Lung (tissue), 12 donors: Measurements from ENCODE around the gene BCL10. TPM values are rescaled to one million over a fixed set of nuclear protein-coding genes. Genes with fewer than 3 reads are reported as not detected.

ENCODE experiments used
- ATAC-seq: fragments of 200-7000 bp; cut with Tn5 transposase; one replicate; pipeline ENCODE4 v1.9.1; 2020; ENCODE audit warnings: moderate number of reproducible peaks; ENCODE audit not compliant: insufficient read depth, low FRiP score
- DNase-seq, 3 donors: peaks; one replicate each; pipeline ENCODE4 v3.0.0-alpha.2; 2013 to 2017
- H3K27ac ChIP-seq, 2 donors: one replicate each; pipeline ENCODE4 v1.5.1; 2013; ENCODE audit warnings: mild to moderate bottlenecking in 2 of 2, moderate library complexity in 2 of 2, control low read depth in 1 of 2, inconsistent platforms in 1 of 2, low read depth in 1 of 2, low read length in 1 of 2
- H3K27me3 ChIP-seq, 3 donors: one replicate each; pipeline ENCODE4 v1.5.1; 2013; ENCODE audit warnings: low read length in 2 of 3; ENCODE audit not compliant: control insufficient read depth in 3 of 3, insufficient read depth in 3 of 3
- H3K36me3 ChIP-seq, 4 donors: one replicate each; pipeline ENCODE4 v1.5.1; 2013; ENCODE audit warnings: low read length in 4 of 4, mild to moderate bottlenecking in 1 of 4, moderate library complexity in 1 of 4; ENCODE audit not compliant: control insufficient read depth in 4 of 4, insufficient read depth in 4 of 4
- H3K4me1 ChIP-seq, 5 donors: one replicate each; pipeline ENCODE4 v1.5.1; 2013; ENCODE audit warnings: low read length in 5 of 5, mild to moderate bottlenecking in 2 of 5, moderate library complexity in 1 of 5; ENCODE audit not compliant: control insufficient read depth in 5 of 5, insufficient read depth in 5 of 5
- H3K4me3 ChIP-seq: one replicate; pipeline ENCODE4 v1.5.1; 2013; ENCODE audit warnings: mild to moderate bottlenecking, control low read depth, moderate library complexity
- H3K9ac ChIP-seq, 2 donors: one replicate each; pipeline ENCODE4 v1.5.1; 2013; ENCODE audit warnings: low read length in 2 of 2, control low read depth in 1 of 2; ENCODE audit not compliant: insufficient read depth in 1 of 2
- H3K9me3 ChIP-seq, 4 donors: one replicate each; pipeline ENCODE4 v1.5.1; 2013; ENCODE audit warnings: low read length in 3 of 4, mild to moderate bottlenecking in 1 of 4, moderate library complexity in 1 of 4; ENCODE audit not compliant: control insufficient read depth in 4 of 4, insufficient read depth in 3 of 4
- CTCF ChIP-seq: IDR thresholded peaks from 2 replicates; pipeline ENCODE4 v1.5.1; 2012; ENCODE audit warnings: mild to moderate bottlenecking; ENCODE audit errors: control extremely low read depth, extremely low read depth
- WGBS, 2 donors: extraction: QIAGEN DNeasy Blood & Tissue Kit; methylation state at CpG; one replicate each; pipeline ENCODE4 v1.1.7; 2013; 5-methylcytosine and 5-hydroxymethylcytosine counted together
- polyA plus RNA-seq, 2 donors: library from polyadenylated mRNA; stranded (reverse); fragments of 200-250 nt; gene quantifications; one replicate each; pipeline ENCODE4 v1.2.1, GENCODE V29; 2013
- total RNA-seq, 2 donors: library from RNA; depleted of rRNA in 1 of 2; stranded (reverse); fragments of >200 nt in 1 of 2; gene quantifications; one replicate each; pipeline ENCODE4 v1.2.1, GENCODE V29; 2014 to 2021
- donor health status: control.
- donor health status: control.
- donor health status: Bipolar disorder and iron deficiency.
- donor health status: healthy.
- donor health status: DM: yes; HTN: yes; CAD: no.

The BCL10 gene
- total and polyA plus RNA-seq, 4 donors, result 9.9 to 32.3 (median 18.8) TPM

DNA sequence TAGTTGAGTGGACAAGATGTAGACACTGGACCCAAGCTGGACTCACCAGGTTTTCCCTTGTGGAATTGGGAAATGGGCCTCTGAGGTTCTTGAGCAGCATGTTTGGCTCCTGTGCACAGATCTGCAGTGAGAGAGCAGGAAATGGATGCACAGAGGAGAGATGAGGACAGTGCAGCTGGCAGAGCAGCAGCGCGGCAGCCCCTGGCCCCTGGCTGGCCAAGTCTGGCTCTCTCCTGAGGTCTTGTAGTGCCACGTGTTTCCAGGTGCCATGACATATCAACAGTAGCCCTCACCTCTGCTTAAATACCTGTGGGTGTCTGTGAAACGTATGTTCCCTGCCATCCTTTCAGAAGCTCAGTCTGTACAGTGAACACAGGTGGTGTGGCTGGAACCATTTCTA is 19.2 kb upstream of the BCL10 start:
- WGBS, 2 donors, result 71 to 72% methylated on average over 4 of the region's 4 CpGs
- no peaks in the 10 kb centered on the region for H3K36me3 ChIP-seq
- no peaks in the 10 kb centered on the region for H3K27me3 ChIP-seq
- peak overlapping the region in 1 of 2 donors; percentile 31 for H3K27ac ChIP-seq
- H3K4me3 ChIP-seq, result no peak overlapping the region
- ATAC-seq (no peak), DNase-seq (no peak)
- peaks cover 5 to 26% (median 13%) of the 10 kb centered on the region in 5 donors for H3K4me1 ChIP-seq
- no peak for TF ChIP-seq CTCF
- H3K9me3 ChIP-seq, result no peaks in the 10 kb centered on the region
- no peak overlapping the region for H3K9ac ChIP-seq

DNA sequence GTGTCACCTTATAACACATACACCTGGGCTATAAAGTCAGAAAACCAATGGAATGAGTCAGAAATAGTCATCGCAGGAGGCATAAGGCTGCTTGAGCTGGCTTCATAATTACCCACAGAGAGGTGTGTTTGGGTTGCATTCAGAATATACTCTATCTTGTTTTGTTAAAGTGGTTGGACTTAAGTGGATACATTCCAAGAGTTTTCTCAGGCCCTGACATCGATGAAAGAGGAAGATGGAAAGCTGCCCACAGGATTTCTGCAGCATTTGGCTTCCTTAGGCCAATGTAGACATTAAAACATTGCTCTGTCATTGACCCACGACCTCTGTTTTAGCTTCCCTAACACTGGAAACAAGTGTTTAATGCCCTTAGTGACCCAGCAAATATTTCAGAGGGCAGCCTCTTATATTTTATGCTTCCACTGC is 18.6 kb upstream of the BCL10 start:
- Histone ChIP-seq H3K9me3 (no peaks in the 10 kb centered on the region), H3K4me3 (no peak overlapping the region), H3K27ac (no peak overlapping the region), H3K4me1 (peaks cover 5 to 26% (median 13%) of the 10 kb centered on the region in 5 donors), H3K36me3 (no peaks in the 10 kb centered on the region), H3K9ac (no peak overlapping the region), H3K27me3 (no peaks in the 10 kb centered on the region)
- WGBS, 2 donors, result 39 to 59% methylated on average over 3 of the region's 3 CpGs
- ATAC-seq (no peak), DNase-seq (peak in 2 of 3 donors; percentile 35 to 52)
- no peak for TF ChIP-seq CTCF

GRCh38 chr1:85290826-85291225 is 14.4 kb upstream of the BCL10 start:
- ATAC-seq (no peak), DNase-seq (no peak)
- WGBS, 2 donors, result 97 to 100% methylated on average over 2 of the region's 2 CpGs
- Histone ChIP-seq H3K27me3 (no peaks in the 10 kb centered on the region), H3K9ac (no peak overlapping the region), H3K36me3 (no peaks in the 10 kb centered on the region), H3K9me3 (no peaks in the 10 kb centered on the region), H3K27ac (no peak overlapping the region), H3K4me3 (no peak overlapping the region), H3K4me1 (peaks cover 0 to 6% (median 0%) of the 10 kb centered on the region in 5 donors)
- no peak for TF ChIP-seq CTCF

- 79 to 85% methylated on average over 4 of the region's 4 CpGs for WGBS, 2 donors
- H3K27ac ChIP-seq, result no peak overlapping the region
- H3K9ac ChIP-seq, result no peak overlapping the region
- H3K4me3 ChIP-seq, result no peak overlapping the region
- no peak for DNase-seq
- H3K9me3 ChIP-seq, result no peaks in the 10 kb centered on the region
- no peak for ATAC-seq
- H3K27me3 ChIP-seq, result no peaks in the 10 kb centered on the region
- TF ChIP-seq CTCF, result no peak
- no peaks in the 10 kb centered on the region for H3K36me3 ChIP-seq
- H3K4me1 ChIP-seq, result peaks cover 0 to 2% (median 0%) of the 10 kb centered on the region in 5 donors
Measured at GRCh38 chr1:85289848-85290335, 13.5 kb upstream of the BCL10 start.
